Measurements from ENCODE around the gene CCDC142.
A peak's percentile ranks its signal among the peaks of the same experiment; 100 is the strongest.
"Not testable (repeated sequence)": the region's sequence is repeated elsewhere in the genome, so short reads cannot be mapped to it uniquely, and the experiment has no call there.

The CCDC142 gene

DNA sequence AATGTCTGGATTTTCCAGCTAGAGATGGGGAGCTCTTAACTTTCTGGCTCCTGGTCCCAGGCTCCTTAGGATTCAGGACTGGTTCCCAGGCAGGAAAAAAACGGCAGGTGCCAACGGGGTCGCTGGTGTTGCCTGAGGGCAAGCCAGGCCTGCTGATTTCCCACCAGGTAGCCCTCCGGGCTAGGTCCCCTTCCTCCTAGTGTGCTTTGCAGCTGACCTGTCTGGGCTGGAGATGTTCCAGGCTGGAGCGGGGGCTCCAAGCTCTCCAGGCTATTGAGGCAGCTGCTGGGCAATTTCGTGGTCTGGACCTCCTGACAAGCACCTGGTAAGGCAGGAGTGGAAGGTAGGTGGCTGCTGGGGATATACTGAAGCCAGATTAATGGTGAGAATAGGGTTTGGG lies 8.3 kb downstream of the CCDC142 start:
- 94 to 100% methylated on average over 6 of the region's 6 CpGs for WGBS, 2 experiments (ENCODE audit: insufficient coverage in 2 of 2)
- H3K9me3 ChIP-seq (ENCODE audit: control insufficient read depth, low read length) = no peaks in the 10 kb centered on the region
- H3K27ac ChIP-seq (ENCODE audit: low read depth, low read length, severe bottlenecking) = no peak overlapping the region
- H3K4me3 ChIP-seq (ENCODE audit: extremely low read depth, insufficient read depth, low read length, poor library complexity, severe bottlenecking) = no peak overlapping the region
- H3K36me3 ChIP-seq (ENCODE audit: control insufficient read depth, insufficient read depth, low read length) = peaks cover 49% of the 10 kb centered on the region
- peaks cover 7% of the 10 kb centered on the region for H3K4me1 ChIP-seq (ENCODE audit: control insufficient read depth, insufficient read depth, low read length, poor library complexity, severe bottlenecking)

GRCh38 chr2:74472945-74473258 lies 9.9 kb downstream of the CCDC142 start:
- 40 to 41% methylated on average over 6 to 7 of the region's 7 CpGs for WGBS, 2 experiments (ENCODE audit: insufficient coverage in 2 of 2)
- H3K27ac ChIP-seq (ENCODE audit: low read depth, low read length, severe bottlenecking) = peak overlapping the region; percentile 66
- H3K4me1 ChIP-seq (ENCODE audit: control insufficient read depth, insufficient read depth, low read length, poor library complexity, severe bottlenecking) = peaks cover 7% of the 10 kb centered on the region
- H3K36me3 ChIP-seq (ENCODE audit: control insufficient read depth, insufficient read depth, low read length) = peaks cover 37% of the 10 kb centered on the region
- H3K9me3 ChIP-seq (ENCODE audit: control insufficient read depth, low read length) = no peaks in the 10 kb centered on the region
- H3K4me3 ChIP-seq (ENCODE audit: extremely low read depth, insufficient read depth, low read length, poor library complexity, severe bottlenecking) = peak overlapping the region; percentile 79

- peaks cover 31% of the 10 kb centered on the region for H3K36me3 ChIP-seq (ENCODE audit: control insufficient read depth, insufficient read depth, low read length)
- no peaks in the 10 kb centered on the region for H3K9me3 ChIP-seq (ENCODE audit: control insufficient read depth, low read length)
- peaks cover 7% of the 10 kb centered on the region for H3K4me1 ChIP-seq (ENCODE audit: control insufficient read depth, insufficient read depth, low read length, poor library complexity, severe bottlenecking)
- 1 to 2% methylated on average over 36 to 64 of the region's 66 CpGs for WGBS, 2 experiments (ENCODE audit: insufficient coverage in 2 of 2)
- H3K27ac ChIP-seq (ENCODE audit: low read depth, low read length, severe bottlenecking) = peak within 1 kb of the TSS; percentile 66
- H3K4me3 ChIP-seq (ENCODE audit: extremely low read depth, insufficient read depth, low read length, poor library complexity, severe bottlenecking) = peak within 1 kb of the TSS; percentile 79
Measured at GRCh38 chr2:74472086-74472944, 10.5 kb downstream of the CCDC142 start, which contains the start of gene MRPL53. Gene MRPL53 (minus strand): TSS chr2:74472680. CDS start chr2:74472660, 20 bp downstream.

DNA sequence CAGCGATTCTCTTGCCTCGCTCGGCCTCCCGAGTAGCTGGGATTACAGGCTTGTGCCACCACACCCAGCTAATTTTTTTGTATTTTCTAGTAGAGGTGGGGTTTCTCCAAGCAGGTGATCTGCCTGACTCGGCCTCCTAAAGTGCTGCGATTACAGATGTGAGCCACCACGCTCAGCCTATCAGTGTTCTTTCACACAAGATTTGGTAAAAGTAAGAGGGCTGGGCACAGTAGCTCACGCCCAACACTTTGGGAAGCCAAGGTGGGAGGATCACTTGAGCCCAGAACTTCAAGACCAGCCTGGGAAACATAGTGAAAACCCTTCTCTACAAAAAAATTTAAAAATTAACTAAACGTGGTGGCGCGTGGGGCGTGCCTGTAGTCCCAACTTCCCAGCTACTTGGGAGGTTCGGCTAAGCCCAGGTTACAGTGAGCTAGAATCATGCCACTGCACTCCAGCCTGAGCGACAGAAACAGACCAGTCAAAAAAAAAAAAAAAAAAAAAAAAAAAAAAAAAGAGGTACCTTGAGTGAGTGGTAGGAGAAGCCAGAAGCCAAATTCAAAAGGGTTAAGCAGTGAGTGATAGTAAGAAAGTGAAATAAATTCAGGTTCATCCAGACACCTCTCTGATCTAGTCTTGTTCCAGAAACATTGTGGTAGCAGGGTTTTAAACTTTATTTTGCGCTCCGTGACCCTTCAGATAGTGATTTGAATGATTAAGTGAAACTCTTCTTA lies 11.3 kb downstream of the CCDC142 start:
- Histone ChIP-seq H3K9me3 (ENCODE audit: control insufficient read depth, low read length) (no peaks in the 10 kb centered on the region), H3K4me3 (ENCODE audit: extremely low read depth, insufficient read depth, low read length, poor library complexity, severe bottlenecking) (peak overlapping the region; percentile 79), H3K36me3 (ENCODE audit: control insufficient read depth, insufficient read depth, low read length) (peaks cover 25% of the 10 kb centered on the region), H3K27ac (ENCODE audit: low read depth, low read length, severe bottlenecking) (peak overlapping the region; percentile 66), H3K4me1 (ENCODE audit: control insufficient read depth, insufficient read depth, low read length, poor library complexity, severe bottlenecking) (peaks cover 7% of the 10 kb centered on the region)
- WGBS, 2 experiments (ENCODE audit: insufficient coverage in 2 of 2) = 82 to 93% methylated on average over 8 to 9 of the region's 16 CpGs

GRCh38 chr2:74470742-74471141 lies 12.1 kb downstream of the CCDC142 start:
- H3K9me3 ChIP-seq (ENCODE audit: control insufficient read depth, low read length); H3K4me3 ChIP-seq (ENCODE audit: extremely low read depth, insufficient read depth, low read length, poor library complexity, severe bottlenecking); H3K4me1 ChIP-seq (ENCODE audit: control insufficient read depth, insufficient read depth, low read length, poor library complexity, severe bottlenecking); H3K27ac ChIP-seq (ENCODE audit: low read depth, low read length, severe bottlenecking): not testable (repeated sequence)
- WGBS, 2 experiments (ENCODE audit: insufficient coverage in 2 of 2) = 89 to 96% methylated on average over 8 to 11 of the region's 12 CpGs
- H3K36me3 ChIP-seq (ENCODE audit: control insufficient read depth, insufficient read depth, low read length) = peaks cover 17% of the 10 kb centered on the region

DNA sequence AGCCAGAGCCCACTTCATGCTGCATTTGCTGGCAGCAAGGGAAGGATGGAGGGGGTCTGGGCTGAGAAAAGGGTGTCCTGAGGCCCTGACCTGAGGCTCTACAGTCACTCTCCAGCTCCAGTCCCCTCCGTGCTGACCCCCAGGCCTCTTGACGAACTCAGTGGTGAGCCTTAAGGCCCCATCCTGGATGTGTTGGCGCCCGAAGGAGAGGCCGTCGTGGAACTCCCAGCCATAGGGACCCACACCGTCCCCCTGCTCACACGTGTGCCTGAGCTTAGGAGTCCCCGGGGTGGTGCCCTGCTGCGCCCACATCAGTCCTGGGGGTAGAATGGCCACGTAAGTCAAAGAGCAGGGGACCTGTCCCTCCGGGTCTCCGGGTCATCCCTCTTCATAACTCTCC lies 18.4 kb downstream of the CCDC142 start:
- Histone ChIP-seq H3K36me3 (ENCODE audit: control insufficient read depth, insufficient read depth, low read length) (peaks cover 33% of the 10 kb centered on the region), H3K9me3 (ENCODE audit: control insufficient read depth, low read length) (no peaks in the 10 kb centered on the region), H3K4me3 (ENCODE audit: extremely low read depth, insufficient read depth, low read length, poor library complexity, severe bottlenecking) (peak overlapping the region; percentile 89), H3K4me1 (ENCODE audit: control insufficient read depth, insufficient read depth, low read length, poor library complexity, severe bottlenecking) (peaks cover 4% of the 10 kb centered on the region), H3K27ac (ENCODE audit: low read depth, low read length, severe bottlenecking) (no peak overlapping the region)
- WGBS, 2 experiments (ENCODE audit: insufficient coverage in 2 of 2) = 15 to 16% methylated on average over 7 to 13 of the region's 13 CpGs

- 85 to 100% methylated on average over 4 of the region's 4 CpGs for WGBS, 2 experiments (ENCODE audit: insufficient coverage in 2 of 2)
Measured at GRCh38 chr2:74462786-74463105, 20.1 kb downstream of the CCDC142 start.

DNA sequence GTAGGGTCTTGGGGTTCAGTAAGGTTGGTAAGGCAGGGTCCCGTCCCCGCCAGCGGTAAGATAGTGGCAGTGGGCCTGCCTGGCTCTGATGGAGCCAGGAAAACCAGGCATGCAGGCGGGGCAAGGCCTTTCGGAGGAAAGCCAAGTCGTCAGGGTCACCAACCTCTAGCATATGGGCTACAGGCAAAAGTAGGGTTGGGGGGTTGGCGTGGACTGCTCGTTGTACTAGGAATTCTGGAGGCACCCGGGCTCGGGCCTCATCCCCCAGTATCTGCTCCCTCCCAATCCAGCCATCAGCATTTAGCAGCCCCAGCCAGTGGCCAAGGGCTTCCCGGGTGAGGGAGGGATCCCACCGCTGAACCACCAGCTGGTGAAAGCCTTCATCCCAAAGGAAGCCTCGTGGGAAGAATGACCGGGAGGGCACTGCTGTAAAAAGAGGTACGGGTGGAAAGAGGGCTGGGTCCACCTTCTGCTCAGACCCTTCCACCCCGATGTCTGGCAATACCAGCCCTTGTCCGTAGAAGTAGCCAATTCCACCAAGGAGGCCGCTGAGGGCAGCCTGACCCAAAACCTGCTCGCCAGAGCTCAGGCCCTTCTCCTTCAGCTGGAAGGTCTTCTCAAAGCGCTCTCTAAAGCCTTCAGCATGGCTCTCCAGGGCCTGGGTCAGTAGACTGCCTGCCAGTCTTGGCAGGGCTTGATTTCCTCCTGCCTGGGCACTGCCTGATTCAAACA lies 20.6 kb downstream of the CCDC142 start:
- no peak overlapping the region for H3K27ac ChIP-seq (ENCODE audit: low read depth, low read length, severe bottlenecking)
- WGBS, 2 experiments (ENCODE audit: insufficient coverage in 2 of 2) = 92 to 97% methylated on average over 18 to 20 of the region's 20 CpGs

More at GRCh38 chr2:74462786-74463105, 20.1 kb downstream of the CCDC142 start:
- Histone ChIP-seq H3K4me1 (ENCODE audit: control insufficient read depth, insufficient read depth, low read length, poor library complexity, severe bottlenecking) (peaks cover 7% of the 10 kb centered on the region), H3K9me3 (ENCODE audit: control insufficient read depth, low read length) (no peaks in the 10 kb centered on the region), H3K4me3 (ENCODE audit: extremely low read depth, insufficient read depth, low read length, poor library complexity, severe bottlenecking) (no peak overlapping the region), H3K36me3 (ENCODE audit: control insufficient read depth, insufficient read depth, low read length) (peaks cover 33% of the 10 kb centered on the region), H3K27ac (ENCODE audit: low read depth, low read length, severe bottlenecking) (no peak overlapping the region)

GRCh38 chr2:74461187-74462053 lies 21.4 kb downstream of the CCDC142 start:
- peaks cover 15% of the 10 kb centered on the region for H3K4me1 ChIP-seq (ENCODE audit: control insufficient read depth, insufficient read depth, low read length, poor library complexity, severe bottlenecking)
- H3K36me3 ChIP-seq (ENCODE audit: control insufficient read depth, insufficient read depth, low read length) = peaks cover 33% of the 10 kb centered on the region
- 93 to 97% methylated on average over 24 of the region's 27 CpGs for WGBS, 2 experiments (ENCODE audit: insufficient coverage in 2 of 2)
- H3K27ac ChIP-seq (ENCODE audit: low read depth, low read length, severe bottlenecking) = no peak overlapping the region
- no peak overlapping the region for H3K4me3 ChIP-seq (ENCODE audit: extremely low read depth, insufficient read depth, low read length, poor library complexity, severe bottlenecking)
- H3K9me3 ChIP-seq (ENCODE audit: control insufficient read depth, low read length) = no peaks in the 10 kb centered on the region

More for the DNA sequence above, 20.6 kb downstream of the CCDC142 start:
- H3K4me1 ChIP-seq (ENCODE audit: control insufficient read depth, insufficient read depth, low read length, poor library complexity, severe bottlenecking) = peaks cover 7% of the 10 kb centered on the region
- H3K9me3 ChIP-seq (ENCODE audit: control insufficient read depth, low read length) = no peaks in the 10 kb centered on the region
- peaks cover 33% of the 10 kb centered on the region for H3K36me3 ChIP-seq (ENCODE audit: control insufficient read depth, insufficient read depth, low read length)
- no peak overlapping the region for H3K4me3 ChIP-seq (ENCODE audit: extremely low read depth, insufficient read depth, low read length, poor library complexity, severe bottlenecking)

- H3K4me1 ChIP-seq (ENCODE audit: control insufficient read depth, insufficient read depth, low read length, poor library complexity, severe bottlenecking) = peaks cover 19% of the 10 kb centered on the region
- not testable (repeated sequence) for H3K27ac ChIP-seq (ENCODE audit: low read depth, low read length, severe bottlenecking); H3K4me3 ChIP-seq (ENCODE audit: extremely low read depth, insufficient read depth, low read length, poor library complexity, severe bottlenecking); H3K9me3 ChIP-seq (ENCODE audit: control insufficient read depth, low read length)
- H3K36me3 ChIP-seq (ENCODE audit: control insufficient read depth, insufficient read depth, low read length) = peaks cover 33% of the 10 kb centered on the region
- 96 to 100% methylated on average over 2 to 3 of the region's 10 CpGs for WGBS, 2 experiments (ENCODE audit: insufficient coverage in 2 of 2)
Measured at GRCh38 chr2:74460187-74460586, 22.6 kb downstream of the CCDC142 start.

All from mesodermal cell (in vitro differentiated cells).